GM12878 (cell line): ENCODE measurements around the gene IQGAP3. TPM values are rescaled to one million over a fixed set of nuclear protein-coding genes. Genes with fewer than 3 reads are reported as not detected.

Experiments used
- ATAC-seq: fragments of 200-7000 bp; cut with Tn5 transposase; 3 replicates; pipeline ENCODE4 v1.9.1; 2020; ENCODE audit warnings: mild to moderate bottlenecking, moderate library complexity
- BruUV-seq: library from RNA; stranded (reverse); fragments of 400-500 nt; replicated peaks from 2 replicates; lab custom pipeline; 2021; lab: Mats Ljungman, UMichigan
- CTCF ChIA-PET: fragments of 300-600 bp; sonication (Branson Sonifier 250); formaldehyde crosslinking; extraction: SDS; loops from one replicate; lab custom pipeline; 2021; ENCODE audit warnings: inconsistent platforms; lab: Yijun Ruan, JAX
- POLR2A ChIA-PET: fragments of 350-600 bp; formaldehyde crosslinking; extraction: SDS; loops from one replicate; lab custom pipeline; 2021; ENCODE audit warnings: inconsistent platforms; lab: Charles Lee
- RAD21 ChIA-PET: fragments of 300-600 bp; sonication (Branson Sonifier 250); formaldehyde crosslinking; loops from one replicate; lab custom pipeline; 2023; ENCODE audit warnings: antibody characterized with exemption; ENCODE audit not compliant: unreplicated experiment; lab: Charles Lee
- SMC1A ChIA-PET: fragments of 300-600 bp; sonication (Branson Sonifier 250); formaldehyde crosslinking; loops from one replicate; lab custom pipeline; 2023; ENCODE audit not compliant: unreplicated experiment, uncharacterized antibody; lab: Charles Lee
- DNase-seq: peaks from one replicate; pipeline ENCODE4 v3.0.0-alpha.2; 2011; ENCODE audit warnings: low read depth, low spot score
- FAIRE-seq: peaks from 3 replicates; lab custom pipeline; 2011; peaks lifted over from hg19 to GRCh38; lab: Jason Lieb, UNC
- H2AFZ ChIP-seq: 2 replicates; pipeline ENCODE4 v1.6.0; 2011; ENCODE audit warnings: low read depth, low read length, control low read depth; ENCODE audit not compliant: control insufficient read depth
- H3K27ac ChIP-seq: 2 replicates; pipeline ENCODE4 v1.5.1; 2011; ENCODE audit warnings: control low read depth; ENCODE audit not compliant: control insufficient read depth, insufficient read depth
- H3K27me3 ChIP-seq, 2 experiments: replicated peaks in 1 of 2; 2 replicates each; pipeline versions ENCODE4 v1.6.0 to v1.6.1; 2011; ENCODE audit warnings: low read length in 1 of 2; ENCODE audit not compliant: control insufficient read depth in 2 of 2, insufficient read depth in 2 of 2
- H3K36me3 ChIP-seq, 2 experiments: 2 replicates each; pipeline ENCODE4 v1.5.1; 2011; ENCODE audit warnings: low read length in 1 of 2; ENCODE audit not compliant: control insufficient read depth in 2 of 2, insufficient read depth in 2 of 2
- H3K4me1 ChIP-seq: 2 replicates; pipeline ENCODE4 v1.6.1; 2011; ENCODE audit warnings: mild to moderate bottlenecking, low read length, moderate library complexity, mixed read lengths; ENCODE audit not compliant: control insufficient read depth, insufficient read depth
- H3K4me2 ChIP-seq: 2 replicates; pipeline ENCODE4 v1.6.0; 2011; ENCODE audit warnings: control low read depth; ENCODE audit not compliant: control insufficient read depth, insufficient read depth
- H3K4me3 ChIP-seq: fragments of 200-600 bp; sonication (generic); 2 replicates; pipeline ENCODE4 v1.5.1; 2016
- H3K79me2 ChIP-seq: 2 replicates; pipeline ENCODE4 v1.6.0; 2011; ENCODE audit warnings: low read length; ENCODE audit not compliant: control insufficient read depth, insufficient read depth
- H3K9ac ChIP-seq: 2 replicates; pipeline ENCODE4 v1.8.0; 2011; ENCODE audit warnings: low read length, control low read depth, mixed read lengths; ENCODE audit not compliant: control insufficient read depth, insufficient read depth
- H3K9me3 ChIP-seq: replicated peaks from 3 replicates; pipeline ENCODE4 v1.5.1; 2011; ENCODE audit warnings: mild to moderate bottlenecking, low read length; ENCODE audit not compliant: control insufficient read depth, insufficient read depth
- H4K20me1 ChIP-seq: 2 replicates; pipeline ENCODE4 v1.6.0; 2011; ENCODE audit not compliant: control insufficient read depth, insufficient read depth
- ATF7 ChIP-seq: fragments of 450-650 bp; IDR thresholded peaks from 2 replicates; pipeline ENCODE4 v1.6.1; 2016; ENCODE audit warnings: low read depth, mild to moderate bottlenecking
- CBX5 ChIP-seq: sonication (generic); IDR thresholded peaks from 2 replicates; pipeline ENCODE4 v1.6.1; 2016; ENCODE audit warnings: low read depth, moderate library complexity, mild to moderate bottlenecking, inconsistent platforms
- CHD2 ChIP-seq: IDR thresholded peaks from 2 replicates; pipeline ENCODE4 v1.6.1; 2011; ENCODE audit warnings: low read depth, low read length, improper control_type of control experiment, borderline replicate concordance
- EED ChIP-seq: sonication (generic); IDR thresholded peaks from 2 replicates; pipeline ENCODE4 v1.6.1; 2016; ENCODE audit warnings: antibody characterized with exemption, low read depth
- GATAD2B ChIP-seq: fragments of 450-650 bp; conservative IDR thresholded peaks from 2 replicates; pipeline ENCODE4 v1.6.1; 2017; ENCODE audit warnings: low read depth, mild to moderate bottlenecking, moderate library complexity
- HDAC6 ChIP-seq: fragments of 200-600 bp; sonication (generic); IDR thresholded peaks from one replicate; pipeline ENCODE4 v1.8.0; 2017; ENCODE audit warnings: antibody characterized with exemption; ENCODE audit not compliant: unreplicated experiment
- IKZF2 ChIP-seq, 2 experiments: fragments of 450-650 bp; IDR thresholded peaks; 2 replicates each; pipeline ENCODE4 v1.6.1; 2017; ENCODE audit warnings: mild to moderate bottlenecking in 2 of 2, moderate library complexity in 2 of 2
- JUND ChIP-seq: IDR thresholded peaks from 2 replicates; pipeline ENCODE4 v1.6.1; 2012; ENCODE audit warnings: low read depth, mild to moderate bottlenecking, low read length, improper control_type of control experiment, moderate library complexity
- KLF5 ChIP-seq: fragments of 450-650 bp; IDR thresholded peaks from 2 replicates; pipeline ENCODE4 v1.6.1; 2014; ENCODE audit warnings: mild to moderate bottlenecking; ENCODE audit not compliant: partially characterized antibody
- MEF2B ChIP-seq: fragments of 450-650 bp; IDR thresholded peaks from 2 replicates; pipeline ENCODE4 v1.6.1; 2018; ENCODE audit warnings: mild to moderate bottlenecking, moderate library complexity; ENCODE audit not compliant: partially characterized antibody, poor library complexity, severe bottlenecking
- MTA2 ChIP-seq: fragments of 450-650 bp; IDR thresholded peaks from 2 replicates; pipeline ENCODE4 v1.6.1; 2016; ENCODE audit warnings: low read depth, mild to moderate bottlenecking, moderate library complexity
- NBN ChIP-seq: fragments of 450-650 bp; IDR thresholded peaks from 2 replicates; pipeline ENCODE4 v1.6.1; 2016
- POLR2AphosphoS2 ChIP-seq: IDR thresholded peaks from 2 replicates; pipeline ENCODE4 v1.6.1; 2011; ENCODE audit warnings: low read depth, mild to moderate bottlenecking, low read length, improper control_type of control experiment, moderate library complexity
- RELA ChIP-seq: fragments of 450-650 bp; IDR thresholded peaks from 2 replicates; pipeline ENCODE4 v1.8.0; 2014; ENCODE audit warnings: borderline replicate concordance; ENCODE audit not compliant: partially characterized antibody
- RELB ChIP-seq: fragments of 450-650 bp; IDR thresholded peaks from 2 replicates; pipeline ENCODE4 v1.6.1; 2017; ENCODE audit warnings: low read depth, mild to moderate bottlenecking, moderate library complexity
- WRNIP1 ChIP-seq: IDR thresholded peaks from 2 replicates; pipeline ENCODE4 v1.6.1; 2011; ENCODE audit warnings: low read depth, low read length, improper control_type of control experiment, borderline replicate concordance
- ZNF207 ChIP-seq: fragments of 450-650 bp; IDR thresholded peaks from 2 replicates; pipeline ENCODE4 v1.6.1; 2014; ENCODE audit warnings: antibody characterized with exemption, mild to moderate bottlenecking, borderline replicate concordance
- ZNF217 ChIP-seq: fragments of 450-650 bp; IDR thresholded peaks from 2 replicates; pipeline ENCODE4 v1.6.1; 2017; ENCODE audit warnings: antibody characterized with exemption, mild to moderate bottlenecking
- ZSCAN29 ChIP-seq: fragments of 450-650 bp; IDR thresholded peaks from 2 replicates; pipeline ENCODE4 v1.6.1; 2017; ENCODE audit warnings: mild to moderate bottlenecking, moderate library complexity
- WGBS: methylation state at CpG from one replicate; pipeline ENCODE4 v1.1.6; 2016; ENCODE audit warnings: low lambda C conversion rate; ENCODE audit not compliant: insufficient replicate concordance, insufficient coverage; ENCODE audit errors: missing lambda C conversion rate; 5-methylcytosine and 5-hydroxymethylcytosine counted together
- in situ Hi-C: fragments of 300-500 bp; cut with MboI; formaldehyde crosslinking; loops from 9 replicates; pipeline ENCODE4 v1.14.3; 2018; ENCODE audit warnings: mixed read lengths
- intact Hi-C: fragments of 100-400 bp; cut with micrococcal nuclease; formaldehyde crosslinking; loops from one replicate; pipeline ENCODE4 v1.14.2; 2022; ENCODE audit not compliant: unreplicated experiment
- polyA plus RNA-seq, 11 experiments: library from polyadenylated mRNA; depleted of rRNA in 4 of 11; unstranded in 6 of 11; stranded (reverse) in 5 of 11; fragments of >200 nt; fragmentation: Nextera tagmentation in 4 of 11; fragmentation: Illumina TruSeq in 1 of 11; extraction: Ambion mirVana in 4 of 11; extraction: Trizol in 1 of 11; gene quantifications; 1 replicate in 1 of 11; 2 replicates in 10 of 11; pipeline versions ENCODE4 v1.2.1 to v1.2.3, GENCODE V29; 2011 to 2016; ENCODE audit warnings: inconsistent platforms in 2 of 11, missing spikeins in 2 of 11, low read depth in 1 of 11
- total RNA-seq, 4 experiments: library from RNA; depleted of rRNA in 3 of 4; stranded (reverse); fragments of >200 nt in 3 of 4; fragmentation: Illumina TruSeq in 1 of 4; extraction: Trizol in 1 of 4; gene quantifications; 2 replicates each; pipeline versions ENCODE4 v1.2.1 to v1.2.3, GENCODE V29; 2013 to 2021
- TF ChIP-seq, protein P1 (sequence below): fragments of 450-650 bp; IDR thresholded peaks from 2 replicates; pipeline ENCODE4 v1.6.1; 2016; ENCODE audit warnings: mild to moderate bottlenecking

IQGAP3 gene
- total and polyA plus RNA-seq, 10 of the 15 experiments (the other 5 are each of a cell fraction or from before 2014, with no cell fraction given): 1.1 to 10.7 (median 7.9) TPM

DNA sequence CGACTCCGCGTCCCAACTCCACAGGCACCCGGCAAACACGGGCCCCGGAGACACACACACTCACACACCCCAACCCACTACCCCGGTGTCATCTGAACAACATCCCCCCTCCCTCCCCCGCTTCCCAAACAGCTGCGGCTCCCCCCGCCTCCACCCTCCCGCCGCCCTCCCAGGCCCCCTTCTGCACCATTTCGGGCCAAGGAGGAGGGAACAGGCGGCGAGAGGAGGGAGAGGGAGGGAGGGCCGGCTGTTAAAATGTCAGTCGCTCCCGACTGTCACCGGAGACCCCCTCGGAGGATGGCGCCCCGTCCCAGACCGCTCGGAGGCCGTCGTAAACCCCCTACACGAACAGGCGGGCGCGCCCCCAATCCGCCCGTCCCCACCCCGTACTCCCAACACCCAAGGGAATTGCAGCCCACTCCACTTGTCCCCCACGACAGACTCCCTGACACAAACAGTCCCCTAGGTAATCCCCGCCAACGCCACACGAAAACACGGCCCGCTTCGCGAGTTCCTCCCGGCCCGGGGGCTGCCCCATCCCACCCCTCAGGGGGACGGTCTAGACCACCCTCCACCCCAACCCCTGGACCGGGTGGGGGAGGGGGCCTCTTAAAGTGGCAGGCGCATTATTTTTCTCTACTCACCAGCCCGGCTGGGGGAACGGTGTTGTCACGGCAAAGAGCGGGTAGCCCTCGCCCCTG lies 72.4 kb downstream of the IQGAP3 start:
- peaks cover 59% of the 10 kb centered on the region for H3K79me2 ChIP-seq
- H3K36me3 ChIP-seq: no peaks in the 10 kb centered on the region; a peak in 1 of 4 replicates
- RAD21 ChIA-PET: interaction anchor here (0.6 to 5.8 kb wide), 13 partner anchors 8 to 350 kb away, joined by 3 to 323 read pairs (median 4); no protein-coding TSS in a partner anchor
- H3K4me2 ChIP-seq: peak overlapping the region; percentile 20; the same call in 1 of the 2 replicates
- no peaks in the 10 kb centered on the region for H3K27me3 ChIP-seq
- H3K27ac ChIP-seq: peak overlapping the region; percentile 97
- TSS peak; percentile 82 for BruUV-seq
- no peak for FAIRE-seq
- no peaks in the 10 kb centered on the region for H3K9me3 ChIP-seq
- CTCF ChIA-PET: interaction anchor here (1.4 to 10.0 kb wide), 5 partner anchors 8 to 54 kb away, joined by 6 to 175 read pairs (median 26); no protein-coding TSS in a partner anchor
- intact Hi-C loops (loop anchor here (2.0 to 10.0 kb wide), 3 partner anchors 19 to 267 kb away; partner anchors contain the start of genes MRPL24 and PRCC), in situ Hi-C loops (no loop called here)
- TF ChIP-seq, protein P1, sequence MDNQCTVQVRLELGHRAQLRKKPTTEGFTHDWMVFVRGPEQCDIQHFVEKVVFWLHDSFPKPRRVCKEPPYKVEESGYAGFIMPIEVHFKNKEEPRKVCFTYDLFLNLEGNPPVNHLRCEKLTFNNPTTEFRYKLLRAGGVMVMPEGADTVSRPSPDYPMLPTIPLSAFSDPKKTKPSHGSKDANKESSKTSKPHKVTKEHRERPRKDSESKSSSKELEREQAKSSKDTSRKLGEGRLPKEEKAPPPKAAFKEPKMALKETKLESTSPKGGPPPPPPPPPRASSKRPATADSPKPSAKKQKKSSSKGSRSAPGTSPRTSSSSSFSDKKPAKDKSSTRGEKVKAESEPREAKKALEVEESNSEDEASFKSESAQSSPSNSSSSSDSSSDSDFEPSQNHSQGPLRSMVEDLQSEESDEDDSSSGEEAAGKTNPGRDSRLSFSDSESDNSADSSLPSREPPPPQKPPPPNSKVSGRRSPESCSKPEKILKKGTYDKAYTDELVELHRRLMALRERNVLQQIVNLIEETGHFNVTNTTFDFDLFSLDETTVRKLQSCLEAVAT: peak; percentile 44
- no peak for TF ChIP-seq ZSCAN29
- peak; percentile 91 for TF ChIP-seq MEF2B
- peak; percentile 23 for TF ChIP-seq RELA
- TF ChIP-seq KLF5: peak; percentile 31
- TF ChIP-seq EED: peak; percentile 31; the same call in 1 of the 2 replicates
- TF ChIP-seq MTA2: peak; percentile 39; the same call in 1 of the 2 replicates
- 0 out of 2 replicates have a peak, but pooled peaks have one; percentile 51 for TF ChIP-seq ZNF207
- peak; percentile 32; the same call in 1 of the 2 replicates for TF ChIP-seq CHD2
- TF ChIP-seq NBN: peak; percentile 47; the same call in 1 of the 2 replicates
- peak; percentile 43; the same call in 1 of the 2 replicates for TF ChIP-seq GATAD2B
- no peak for TF ChIP-seq HDAC6
- TF ChIP-seq WRNIP1: 0 out of 2 replicates have a peak, but pooled peaks have one; percentile 39
- TF ChIP-seq JUND: no peak
- no peak for TF ChIP-seq ATF7
- TF ChIP-seq IKZF2 (IDR thresholded peaks at IDR 0.05): peak; percentile 37 to 67; a peak in 1 of 4 replicates
- no peak for TF ChIP-seq POLR2AphosphoS2
- TF ChIP-seq CBX5: no peak
- TF ChIP-seq ZNF217: no peak
- peak; percentile 57 for TF ChIP-seq RELB
- SMC1A ChIA-PET: interaction anchor here (0.5 to 21.2 kb wide), 6 partner anchors 3 to 101 kb away, joined by 3 to 460 read pairs (median 13); partner anchors contain the start of genes GPATCH4 and MEF2D
- no peak for ATAC-seq
- no peak for DNase-seq
- H4K20me1 ChIP-seq: no peaks in the 10 kb centered on the region
- peak overlapping the region; percentile 92 for H3K4me3 ChIP-seq
- no peak overlapping the region for H2AFZ ChIP-seq
- peak overlapping the region; percentile 91 for H3K9ac ChIP-seq
- 2% methylated on average over 42 of the region's 51 CpGs for WGBS
- POLR2A ChIA-PET: interaction anchor here (0.6 to 23.9 kb wide), 11 partner anchors 4 to 219 kb away, joined by 3 to 630 read pairs (median 8); partner anchors contain the start of genes MEF2D and NAXE
- H3K4me1 ChIP-seq: peaks cover 56% of the 10 kb centered on the region
